ENCODE results near the gene UBR3. TPM values are rescaled to one million over a fixed set of nuclear protein-coding genes. Genes with fewer than 3 reads are reported as not detected.

The UBR3 gene
- total RNA-seq, 1 donor from 2014 or later: 30.9 TPM

GRCh38 chr2:169877398-169877797 is 50.1 kb downstream of the UBR3 start:
- no peak overlapping the region for H3K4me3 Mint-ChIP-seq (ENCODE audit: unreplicated experiment)
- H3K27me3 Mint-ChIP-seq (ENCODE audit: low read depth): no peaks in the 10 kb centered on the region
- no peak for DNase-seq (ENCODE audit: low spot score)
- no peak overlapping the region for H3K27ac Mint-ChIP-seq (ENCODE audit: unreplicated experiment)
- no peaks in the 10 kb centered on the region for H3K9me3 Mint-ChIP-seq (ENCODE audit: low read depth)
- H3K4me1 Mint-ChIP-seq (ENCODE audit: low read depth): no peaks in the 10 kb centered on the region
- TF ChIP-seq CTCF (IDR thresholded peaks at IDR 0.05): peak; percentile 75
- peaks cover 3% of the 10 kb centered on the region for H3K36me3 Mint-ChIP-seq (ENCODE audit: low read depth)

GRCh38 chr2:169887120-169887519 is 59.9 kb downstream of the UBR3 start:
- H3K9me3 Mint-ChIP-seq (ENCODE audit: low read depth): no peaks in the 10 kb centered on the region
- TF ChIP-seq CTCF (IDR thresholded peaks at IDR 0.05): no peak
- no peak overlapping the region for H3K4me3 Mint-ChIP-seq (ENCODE audit: unreplicated experiment)
- H3K36me3 Mint-ChIP-seq (ENCODE audit: low read depth): no peaks in the 10 kb centered on the region
- no peak overlapping the region for H3K27ac Mint-ChIP-seq (ENCODE audit: unreplicated experiment)
- H3K4me1 Mint-ChIP-seq (ENCODE audit: low read depth): peaks cover 18% of the 10 kb centered on the region
- H3K27me3 Mint-ChIP-seq (ENCODE audit: low read depth): no peaks in the 10 kb centered on the region
- no peak for DNase-seq (ENCODE audit: low spot score)

GRCh38 chr2:169891593-169892298 is 64.5 kb downstream of the UBR3 start:
- Mint-ChIP-seq H3K4me3 (ENCODE audit: unreplicated experiment) (no peak overlapping the region), H3K4me1 (ENCODE audit: low read depth) (peaks cover 30% of the 10 kb centered on the region), H3K27ac (ENCODE audit: unreplicated experiment) (peak overlapping the region; percentile 54), H3K36me3 (ENCODE audit: low read depth) (peaks cover 5% of the 10 kb centered on the region), H3K9me3 (ENCODE audit: low read depth) (no peaks in the 10 kb centered on the region), H3K27me3 (ENCODE audit: low read depth) (no peaks in the 10 kb centered on the region)
- DNase-seq (ENCODE audit: low spot score): no peak
- no peak for TF ChIP-seq CTCF (IDR thresholded peaks at IDR 0.05)

GRCh38 chr2:169892951-169893350 is 65.7 kb downstream of the UBR3 start:
- Mint-ChIP-seq H3K27ac (ENCODE audit: unreplicated experiment) (peak overlapping the region; percentile 45), H3K36me3 (ENCODE audit: low read depth) (peaks cover 5% of the 10 kb centered on the region), H3K27me3 (ENCODE audit: low read depth) (no peaks in the 10 kb centered on the region), H3K9me3 (ENCODE audit: low read depth) (no peaks in the 10 kb centered on the region), H3K4me1 (ENCODE audit: low read depth) (peaks cover 25% of the 10 kb centered on the region), H3K4me3 (ENCODE audit: unreplicated experiment) (no peak overlapping the region)
- DNase-seq (ENCODE audit: low spot score): no peak
- no peak for TF ChIP-seq CTCF (IDR thresholded peaks at IDR 0.05)

DNA sequence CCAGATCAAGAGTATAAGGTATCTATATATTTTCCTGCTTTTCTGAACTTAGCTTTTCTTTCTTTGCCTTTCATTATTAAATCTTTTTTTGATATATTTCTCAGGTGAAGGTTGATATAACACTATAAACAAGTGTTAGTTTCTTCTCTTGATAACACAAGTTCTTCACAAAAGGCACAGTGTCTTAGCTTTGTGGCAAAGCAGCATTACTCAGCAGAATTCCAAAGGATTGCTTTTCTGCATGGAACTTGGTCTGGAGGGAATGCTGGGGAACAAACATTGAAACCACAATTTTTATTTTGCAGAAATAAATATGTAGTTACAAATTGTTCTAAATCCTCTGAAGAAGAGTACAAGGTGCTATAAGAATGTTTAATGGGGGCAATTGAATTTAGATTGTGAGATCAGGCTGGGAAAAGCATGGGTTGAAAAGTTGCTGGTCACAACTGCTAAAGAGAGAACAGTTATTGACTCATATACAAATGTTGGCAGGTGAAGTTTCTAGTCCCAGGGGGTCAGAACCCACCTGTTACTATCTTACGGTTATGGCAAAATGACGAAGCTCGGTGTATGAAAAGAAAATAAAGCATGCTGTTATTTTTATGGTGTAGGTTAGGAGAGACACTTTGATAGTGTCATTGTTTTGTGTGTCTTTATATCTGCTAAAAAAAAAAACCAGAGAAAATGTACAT is 68.2 kb downstream of the UBR3 start:
- TF ChIP-seq CTCF (IDR thresholded peaks at IDR 0.05): no peak
- Mint-ChIP-seq H3K4me1 (ENCODE audit: low read depth) (peaks cover 25% of the 10 kb centered on the region), H3K27ac (ENCODE audit: unreplicated experiment) (peak overlapping the region; percentile 50), H3K36me3 (ENCODE audit: low read depth) (peaks cover 5% of the 10 kb centered on the region), H3K27me3 (ENCODE audit: low read depth) (no peaks in the 10 kb centered on the region), H3K9me3 (ENCODE audit: low read depth) (no peaks in the 10 kb centered on the region), H3K4me3 (ENCODE audit: unreplicated experiment) (no peak overlapping the region)
- DNase-seq (ENCODE audit: low spot score): no peak

Measured in chondrocyte (in vitro differentiated cells).